ENCODE data around the gene SLC8A1.

GRCh38 chr2:40184551-40184950 is 267.3 kb downstream of the SLC8A1 start:
- no peak for TF ChIP-seq CTCF (IDR thresholded peaks at IDR 0.05)
- no peak for TF ChIP-seq POLR2A (IDR thresholded peaks at IDR 0.05)
